PC-9 (cell line): ENCODE measurements around the gene CUL3. TPM values are rescaled to one million over a fixed set of nuclear protein-coding genes. Genes with fewer than 3 reads are reported as not detected.

Experiments used
- BruUV-seq: library from RNA; stranded (reverse); fragments of 400-500 nt; replicated peaks from 2 replicates; lab custom pipeline; 2021; lab: Mats Ljungman, UMichigan
- CTCF ChIA-PET: fragments of 300-600 bp; sonication (Branson Sonifier 250); formaldehyde crosslinking; loops from one replicate; lab custom pipeline; 2022; ENCODE audit warnings: antibody characterized with exemption; lab: Charles Lee
- POLR2A ChIA-PET: fragments of 300-600 bp; sonication (Branson Sonifier 250); formaldehyde crosslinking; loops from one replicate; lab custom pipeline; 2022; ENCODE audit warnings: antibody characterized with exemption; ENCODE audit not compliant: unreplicated experiment; lab: Charles Lee
- DNase-seq, 2 experiments: peaks; one replicate each; pipeline versions ENCODE4 v3.0.0 to v3.0.0-alpha.2; 2015 to 2022; ENCODE audit warnings: mixed read lengths in 1 of 2
- H2AFZ ChIP-seq: fragments of 200-600 bp; sonication (generic); 2 replicates; pipeline ENCODE4 v1.8.1; 2017; ENCODE audit warnings: antibody characterized with exemption
- H3F3A ChIP-seq: fragments of 200-600 bp; sonication (generic); 2 replicates; pipeline ENCODE4 v1.8.1; 2017; ENCODE audit warnings: antibody characterized with exemption, mild to moderate bottlenecking, low read depth; ENCODE audit not compliant: insufficient read depth
- H3K27ac ChIP-seq: fragments of 200-600 bp; sonication (generic); 2 replicates; pipeline ENCODE4 v1.6.1; 2016; ENCODE audit warnings: mixed run types
- H3K27me3 ChIP-seq: fragments of 200-600 bp; sonication (generic); 2 replicates; pipeline ENCODE4 v1.6.1; 2016; ENCODE audit warnings: low read depth, mixed run types; ENCODE audit not compliant: insufficient read depth
- H3K36me3 ChIP-seq: fragments of 200-600 bp; sonication (generic); 2 replicates; pipeline ENCODE4 v1.6.1; 2016; ENCODE audit warnings: low read depth, mixed run types
- H3K4me1 ChIP-seq: fragments of 200-600 bp; sonication (generic); replicated peaks from 2 replicates; pipeline ENCODE4 v1.6.1; 2016; ENCODE audit warnings: mixed run types; ENCODE audit not compliant: insufficient read depth
- H3K4me2 ChIP-seq: fragments of 200-600 bp; sonication (generic); 2 replicates; pipeline ENCODE4 v1.6.1; 2017; ENCODE audit warnings: mixed run types
- H3K4me3 ChIP-seq: fragments of 200-600 bp; sonication (generic); 2 replicates; pipeline ENCODE4 v1.6.1; 2016; ENCODE audit warnings: mixed run types
- H3K79me2 ChIP-seq: fragments of 200-600 bp; sonication (generic); 2 replicates; pipeline ENCODE4 v1.6.1; 2017; ENCODE audit warnings: low read depth, mixed run types
- H3K9me2 ChIP-seq: fragments of 200-600 bp; sonication (generic); 2 replicates; pipeline ENCODE4 v1.8.1; 2017; ENCODE audit warnings: mild to moderate bottlenecking; ENCODE audit not compliant: insufficient read depth
- H3K9me3 ChIP-seq: fragments of 200-600 bp; sonication (generic); 2 replicates; pipeline ENCODE4 v1.8.1; 2016; ENCODE audit warnings: low read depth; ENCODE audit not compliant: insufficient read depth
- H4K20me1 ChIP-seq: fragments of 200-600 bp; sonication (generic); 2 replicates; pipeline ENCODE4 v1.8.1; 2017; ENCODE audit not compliant: insufficient read depth
- CTCF ChIP-seq: fragments of 200-600 bp; sonication (generic); conservative IDR thresholded peaks from 2 replicates; pipeline ENCODE4 v1.6.1; 2017; ENCODE audit warnings: mixed run types, antibody characterized with exemption, mild to moderate bottlenecking, moderate library complexity
- EZH2 ChIP-seq: fragments of 200-600 bp; sonication (generic); IDR thresholded peaks from 2 replicates; pipeline ENCODE4 v1.8.0; 2017; ENCODE audit warnings: antibody characterized with exemption, low read depth
- intact Hi-C: fragments of 100-400 bp; cut with micrococcal nuclease; formaldehyde crosslinking; loops from one replicate; pipeline ENCODE4 v1.10.0; 2022; ENCODE audit not compliant: unreplicated experiment
- total RNA-seq: library from RNA; stranded (reverse); gene quantifications from 2 replicates; pipeline ENCODE4 v1.2.3, GENCODE V29; 2021

Gene CUL3
- total RNA-seq, 1 experiment from 2014 or later: 200 TPM

- no peaks in the 10 kb centered on the region for H4K20me1 ChIP-seq
- TF ChIP-seq CTCF (no peak), EZH2 (no peak)
- H3K9me2 ChIP-seq: no peaks in the 10 kb centered on the region
- H3K27me3 ChIP-seq: no peaks in the 10 kb centered on the region
- no peak overlapping the region for H3K4me3 ChIP-seq
- H2AFZ ChIP-seq: no peak overlapping the region
- ChIA-PET POLR2A (no interaction called here), CTCF (no interaction called here)
- H3K36me3 ChIP-seq: peaks cover 93% of the 10 kb centered on the region
- H3K4me1 ChIP-seq: peaks cover 23% of the 10 kb centered on the region
- no peak overlapping the region for H3K27ac ChIP-seq
- H3F3A ChIP-seq: peaks cover 23% of the 10 kb centered on the region; the same call in 1 of the 2 replicates
- BruUV-seq: no TSS peak
- peaks cover 38% of the 10 kb centered on the region for H3K79me2 ChIP-seq
- H3K4me2 ChIP-seq: no peak overlapping the region
- intact Hi-C loops: loop anchor here (10.0 kb wide), 1 partner anchor 645 kb away; the partner anchor contains the start of gene AP1S3
- peaks cover 13% of the 10 kb centered on the region; the same call in 1 of the 2 replicates for H3K9me3 ChIP-seq
- no peak for DNase-seq
Observed at GRCh38 chr2:224479826-224480225, 105.3 kb downstream of the CUL3 start.

GRCh38 chr2:224472827-224473226 is 112.3 kb downstream of the CUL3 start:
- BruUV-seq: no TSS peak
- Histone ChIP-seq H3K4me1 (no peaks in the 10 kb centered on the region), H3K9me2 (no peaks in the 10 kb centered on the region), H3K79me2 (no peaks in the 10 kb centered on the region), H3K4me2 (no peak overlapping the region), H4K20me1 (no peaks in the 10 kb centered on the region; the same call in 1 of the 2 replicates), H3K27ac (no peak overlapping the region), H3K4me3 (no peak overlapping the region), H3K36me3 (peaks cover 61% of the 10 kb centered on the region), H3K9me3 (no peaks in the 10 kb centered on the region), H3F3A (peaks cover 23% of the 10 kb centered on the region), H3K27me3 (no peaks in the 10 kb centered on the region), H2AFZ (no peak overlapping the region)
- no peak for DNase-seq
- CTCF ChIA-PET: no interaction called here
- TF ChIP-seq CTCF (no peak), EZH2 (no peak)
- POLR2A ChIA-PET: no interaction called here
- intact Hi-C loops: no loop called here

GRCh38 chr2:224472137-224472536 is 113.0 kb downstream of the CUL3 start:
- intact Hi-C loops: no loop called here

More at GRCh38 chr2:224472137-224472536, 113.0 kb downstream of the CUL3 start:
- no peak overlapping the region for H3K4me2 ChIP-seq
- H3K4me3 ChIP-seq: no peak overlapping the region
- peaks cover 23% of the 10 kb centered on the region for H3F3A ChIP-seq
- H4K20me1 ChIP-seq: no peaks in the 10 kb centered on the region; the same call in 1 of the 2 replicates
- no peaks in the 10 kb centered on the region for H3K9me2 ChIP-seq
- H3K36me3 ChIP-seq: peaks cover 54% of the 10 kb centered on the region
- TF ChIP-seq EZH2: no peak
- TF ChIP-seq CTCF: no peak
- BruUV-seq: no TSS peak
- no peak overlapping the region for H2AFZ ChIP-seq
- H3K27ac ChIP-seq: no peak overlapping the region
- ChIA-PET POLR2A (no interaction called here), CTCF (no interaction called here)
- no peaks in the 10 kb centered on the region for H3K79me2 ChIP-seq
- no peaks in the 10 kb centered on the region for H3K4me1 ChIP-seq
- H3K9me3 ChIP-seq: no peaks in the 10 kb centered on the region
- H3K27me3 ChIP-seq: no peaks in the 10 kb centered on the region
- no peak for DNase-seq
